Glutamatergic neuron (in vitro differentiated cells): ENCODE data around the gene SH3D21. TPM values are rescaled to one million over a fixed set of nuclear protein-coding genes. Genes with fewer than 3 reads are reported as not detected.

Experiments used
- DNase-seq: peaks from one replicate; pipeline ENCODE4 v3.0.0; 2022
- H3K27ac Mint-ChIP-seq: one replicate; pipeline ENCODE4 v1.8.0; 2020; ENCODE audit warnings: mild to moderate bottlenecking, mixed read lengths, inconsistent platforms; ENCODE audit not compliant: unreplicated experiment
- H3K27me3 Mint-ChIP-seq: one replicate; pipeline ENCODE4 v1.8.0; 2020; ENCODE audit warnings: mild to moderate bottlenecking, moderate library complexity, mixed read lengths, inconsistent platforms; ENCODE audit not compliant: unreplicated experiment
- H3K36me3 Mint-ChIP-seq: one replicate; pipeline ENCODE4 v1.8.0; 2020; ENCODE audit warnings: mild to moderate bottlenecking, mixed read lengths, inconsistent platforms; ENCODE audit not compliant: unreplicated experiment
- H3K4me1 Mint-ChIP-seq: one replicate; pipeline ENCODE4 v1.8.0; 2020; ENCODE audit warnings: mild to moderate bottlenecking, low read depth, mixed read lengths, inconsistent platforms; ENCODE audit not compliant: unreplicated experiment
- H3K4me3 Mint-ChIP-seq: one replicate; pipeline ENCODE4 v1.8.0; 2020; ENCODE audit warnings: mild to moderate bottlenecking, mixed read lengths, inconsistent platforms; ENCODE audit not compliant: unreplicated experiment
- H3K9me3 Mint-ChIP-seq: one replicate; pipeline ENCODE4 v1.8.0; 2020; ENCODE audit warnings: mild to moderate bottlenecking, moderate library complexity, mixed read lengths, inconsistent platforms; ENCODE audit not compliant: unreplicated experiment
- total RNA-seq: library from RNA; stranded (reverse); fragmentation: NEBNext Ultra II Directional; extraction: Animal tissue kit (Norgen Biotek cat#: 25700); gene quantifications from one replicate; pipeline ENCODE4 v1.2.1, GENCODE V29; 2021; ENCODE audit not compliant: unreplicated experiment
- TF ChIP-seq, protein P1 (sequence below): fragments of 200-600 bp; sonication (generic); IDR thresholded peaks from one replicate; pipeline ENCODE4 v1.5.0; 2021; ENCODE audit not compliant: partially characterized antibody, unreplicated experiment

The SH3D21 gene
- total RNA-seq, 1 donor from 2014 or later = 11.8 TPM

GRCh38 chr1:36326499-36326898 lies 20.3 kb downstream of the SH3D21 start:
- Mint-ChIP-seq H3K36me3 (peaks cover 10% of the 10 kb centered on the region), H3K4me1 (peaks cover 5% of the 10 kb centered on the region), H3K9me3 (peaks cover 1% of the 10 kb centered on the region), H3K4me3 (no peak overlapping the region), H3K27ac (no peak overlapping the region), H3K27me3 (peaks cover 20% of the 10 kb centered on the region)
- TF ChIP-seq, protein P1, sequence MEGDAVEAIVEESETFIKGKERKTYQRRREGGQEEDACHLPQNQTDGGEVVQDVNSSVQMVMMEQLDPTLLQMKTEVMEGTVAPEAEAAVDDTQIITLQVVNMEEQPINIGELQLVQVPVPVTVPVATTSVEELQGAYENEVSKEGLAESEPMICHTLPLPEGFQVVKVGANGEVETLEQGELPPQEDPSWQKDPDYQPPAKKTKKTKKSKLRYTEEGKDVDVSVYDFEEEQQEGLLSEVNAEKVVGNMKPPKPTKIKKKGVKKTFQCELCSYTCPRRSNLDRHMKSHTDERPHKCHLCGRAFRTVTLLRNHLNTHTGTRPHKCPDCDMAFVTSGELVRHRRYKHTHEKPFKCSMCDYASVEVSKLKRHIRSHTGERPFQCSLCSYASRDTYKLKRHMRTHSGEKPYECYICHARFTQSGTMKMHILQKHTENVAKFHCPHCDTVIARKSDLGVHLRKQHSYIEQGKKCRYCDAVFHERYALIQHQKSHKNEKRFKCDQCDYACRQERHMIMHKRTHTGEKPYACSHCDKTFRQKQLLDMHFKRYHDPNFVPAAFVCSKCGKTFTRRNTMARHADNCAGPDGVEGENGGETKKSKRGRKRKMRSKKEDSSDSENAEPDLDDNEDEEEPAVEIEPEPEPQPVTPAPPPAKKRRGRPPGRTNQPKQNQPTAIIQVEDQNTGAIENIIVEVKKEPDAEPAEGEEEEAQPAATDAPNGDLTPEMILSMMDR = no peak
- no peak for DNase-seq

- Mint-ChIP-seq H3K27me3 (peaks cover 18% of the 10 kb centered on the region), H3K4me3 (no peak overlapping the region), H3K9me3 (peaks cover 3% of the 10 kb centered on the region), H3K36me3 (peaks cover 10% of the 10 kb centered on the region), H3K27ac (no peak overlapping the region), H3K4me1 (peaks cover 5% of the 10 kb centered on the region)
- DNase-seq = no peak
- TF ChIP-seq, protein P1 = no peak
Measured at GRCh38 chr1:36327421-36328087, 21.4 kb downstream of the SH3D21 start.

DNA sequence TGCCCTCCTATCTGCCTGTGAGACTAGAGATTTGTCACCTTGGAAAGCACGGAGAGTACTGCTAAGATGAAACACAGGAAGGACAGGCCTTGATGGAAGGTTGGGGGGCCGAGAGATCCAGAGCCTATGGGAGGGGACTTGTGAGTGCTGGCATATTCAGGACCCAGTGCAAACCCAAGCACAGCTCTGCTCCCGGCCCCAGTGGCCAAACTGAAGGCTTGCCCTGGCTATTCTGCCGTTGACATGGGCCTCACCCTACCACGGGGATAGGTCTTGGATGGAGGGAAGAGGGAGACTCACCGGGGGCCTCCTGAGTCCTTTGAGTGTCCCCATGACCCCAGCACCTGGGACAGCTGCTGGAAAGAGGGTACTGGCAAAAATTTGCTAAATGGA lies 21.9 kb downstream of the SH3D21 start:
- H3K9me3 Mint-ChIP-seq = peaks cover 3% of the 10 kb centered on the region
- no peak for DNase-seq
- TF ChIP-seq, protein P1 = no peak
- H3K27me3 Mint-ChIP-seq = peaks cover 19% of the 10 kb centered on the region
- H3K36me3 Mint-ChIP-seq = peaks cover 10% of the 10 kb centered on the region
- H3K4me1 Mint-ChIP-seq = peaks cover 5% of the 10 kb centered on the region
- no peak overlapping the region for H3K27ac Mint-ChIP-seq
- H3K4me3 Mint-ChIP-seq = no peak overlapping the region

DNA sequence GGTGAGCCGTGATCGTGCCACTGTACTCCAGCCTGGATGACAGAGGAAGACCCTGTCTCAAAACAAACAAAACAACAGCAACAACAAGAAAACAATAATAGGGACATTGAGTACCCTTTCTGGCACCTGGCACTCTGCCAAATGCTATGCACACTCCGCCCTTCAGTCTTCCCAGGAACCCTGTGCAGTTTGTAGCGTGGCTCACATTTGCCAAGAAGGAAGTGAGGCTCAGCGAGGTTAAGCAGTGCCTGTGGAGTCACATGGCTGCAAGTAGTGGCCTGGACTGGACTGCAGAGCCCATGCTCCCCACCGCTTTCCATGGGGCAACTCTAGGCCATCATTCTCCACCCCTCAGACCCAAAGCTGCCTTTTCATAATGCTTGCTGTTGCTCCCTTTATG lies 22.5 kb downstream of the SH3D21 start:
- Mint-ChIP-seq H3K27me3 (peaks cover 19% of the 10 kb centered on the region), H3K4me1 (peaks cover 5% of the 10 kb centered on the region), H3K27ac (no peak overlapping the region), H3K9me3 (peaks cover 3% of the 10 kb centered on the region), H3K4me3 (no peak overlapping the region), H3K36me3 (peaks cover 10% of the 10 kb centered on the region)
- TF ChIP-seq, protein P1 = no peak
- DNase-seq = no peak

- Mint-ChIP-seq H3K4me3 (no peak overlapping the region), H3K4me1 (peaks cover 3% of the 10 kb centered on the region), H3K27me3 (peaks cover 16% of the 10 kb centered on the region), H3K27ac (no peak overlapping the region), H3K36me3 (peaks cover 10% of the 10 kb centered on the region), H3K9me3 (peaks cover 3% of the 10 kb centered on the region)
- TF ChIP-seq, protein P1 = no peak
- DNase-seq = no peak
Measured at GRCh38 chr1:36329817-36330216, 23.6 kb downstream of the SH3D21 start.
